ENCODE measurements around the gene CCR3.

- TF ChIP-seq CTCF (IDR thresholded peaks at IDR 0.05) (no peak), REST (IDR thresholded peaks at IDR 0.05; ENCODE audit: insufficient read depth in 1 of 2, low read depth in 2 of 2, low read length in 1 of 2) (no peak), TCF7L2 (IDR thresholded peaks at IDR 0.05; ENCODE audit: low read depth, low read length) (no peak), POLR2AphosphoS5 (IDR thresholded peaks at IDR 0.05; ENCODE audit: low read depth, low read length) (no peak)
These were observed 1.3 kb downstream of the CCR3 start for GRCh38 chr3:46243560-46243959.

Measured in Panc1 (cell line).